Endothelial cell (in vitro differentiated cells): Measurements from ENCODE around the gene RRP1B. TPM values are rescaled to one million over a fixed set of nuclear protein-coding genes. Genes with fewer than 3 reads are reported as not detected.

Experiments used
- DNase-seq: peaks from one replicate; pipeline ENCODE4 v3.0.0; 2021; ENCODE audit warnings: low spot score
- H3K27ac Mint-ChIP-seq: one replicate; pipeline ENCODE4 v1.8.0; 2021; ENCODE audit warnings: mixed read lengths, inconsistent platforms; ENCODE audit not compliant: unreplicated experiment
- H3K27me3 Mint-ChIP-seq: one replicate; pipeline ENCODE4 v1.8.0; 2021; ENCODE audit warnings: mild to moderate bottlenecking, moderate library complexity, mixed read lengths, inconsistent platforms; ENCODE audit not compliant: unreplicated experiment
- H3K36me3 Mint-ChIP-seq: one replicate; pipeline ENCODE4 v1.8.0; 2021; ENCODE audit warnings: mild to moderate bottlenecking, low read depth, mixed read lengths, inconsistent platforms; ENCODE audit not compliant: unreplicated experiment
- H3K4me1 Mint-ChIP-seq: one replicate; pipeline ENCODE4 v1.8.0; 2021; ENCODE audit warnings: mild to moderate bottlenecking, mixed read lengths, inconsistent platforms; ENCODE audit not compliant: unreplicated experiment
- H3K4me3 Mint-ChIP-seq: one replicate; pipeline ENCODE4 v1.8.0; 2021; ENCODE audit warnings: mild to moderate bottlenecking, mixed read lengths, inconsistent platforms; ENCODE audit not compliant: unreplicated experiment
- H3K9me3 Mint-ChIP-seq: one replicate; pipeline ENCODE4 v1.8.0; 2021; ENCODE audit warnings: mixed read lengths, inconsistent platforms; ENCODE audit not compliant: unreplicated experiment
- CTCF ChIP-seq: fragments of 200-600 bp; sonication (generic); IDR thresholded peaks from one replicate; pipeline ENCODE4 v1.5.0; 2021; ENCODE audit warnings: antibody characterized with exemption; ENCODE audit not compliant: unreplicated experiment
- total RNA-seq: library from RNA; stranded (reverse); fragmentation: NEBNext Ultra II Directional; extraction: Animal tissue kit (Norgen Biotek cat#: 25700); gene quantifications from one replicate; pipeline ENCODE4 v1.2.1, GENCODE V29; 2021; ENCODE audit not compliant: unreplicated experiment

RRP1B gene
- total RNA-seq, 1 donor from 2014 or later = 33.8 TPM

GRCh38 chr21:43634618-43635017 is 24.7 kb upstream of the RRP1B start:
- H3K4me1 Mint-ChIP-seq = no peaks in the 10 kb centered on the region
- no peak for DNase-seq
- no peak overlapping the region for H3K27ac Mint-ChIP-seq
- H3K27me3 Mint-ChIP-seq = peaks cover 2% of the 10 kb centered on the region
- no peak for TF ChIP-seq CTCF
- no peaks in the 10 kb centered on the region for H3K9me3 Mint-ChIP-seq
- no peak overlapping the region for H3K4me3 Mint-ChIP-seq
- peaks cover under 1% of the 10 kb centered on the region for H3K36me3 Mint-ChIP-seq

GRCh38 chr21:43635436-43635835 is 23.9 kb upstream of the RRP1B start:
- Mint-ChIP-seq H3K4me3 (no peak overlapping the region), H3K27me3 (peaks cover 2% of the 10 kb centered on the region), H3K4me1 (no peaks in the 10 kb centered on the region), H3K9me3 (no peaks in the 10 kb centered on the region), H3K27ac (no peak overlapping the region), H3K36me3 (no peaks in the 10 kb centered on the region)
- TF ChIP-seq CTCF = no peak
- DNase-seq = no peak

DNA sequence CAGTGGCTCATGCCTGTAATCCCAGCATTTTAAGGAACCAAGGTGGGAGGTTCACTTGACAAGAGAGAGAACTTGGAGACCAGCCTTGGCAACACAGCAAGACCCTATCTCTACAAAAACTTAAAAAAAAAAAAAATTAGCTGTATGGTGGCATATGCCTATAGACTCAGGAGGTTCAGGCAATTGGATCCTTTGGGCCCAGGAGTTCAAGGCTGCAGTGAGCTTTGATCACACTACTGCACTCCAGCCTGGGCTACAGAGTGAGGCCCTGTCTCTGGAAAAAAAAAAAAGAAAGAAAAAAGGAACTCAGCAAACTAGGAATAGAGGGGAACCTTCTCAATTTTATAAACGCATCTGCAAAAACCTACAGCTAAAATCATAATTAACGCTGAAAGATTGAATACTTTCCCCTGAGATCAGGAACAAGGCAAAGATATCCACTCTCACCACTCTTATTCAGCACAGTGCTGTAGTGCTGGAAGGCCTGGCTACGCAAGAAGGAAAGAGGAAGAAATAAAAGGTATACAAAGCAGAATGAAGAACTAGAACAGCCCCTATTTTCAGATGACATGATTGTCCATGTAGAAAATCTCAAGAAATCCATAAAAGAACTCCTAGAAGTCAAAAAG is 21.7 kb upstream of the RRP1B start:
- Mint-ChIP-seq H3K4me3 (no peak overlapping the region), H3K27me3 (no peaks in the 10 kb centered on the region), H3K36me3 (no peaks in the 10 kb centered on the region), H3K27ac (no peak overlapping the region), H3K4me1 (no peaks in the 10 kb centered on the region), H3K9me3 (no peaks in the 10 kb centered on the region)
- no peak for DNase-seq
- no peak for TF ChIP-seq CTCF

DNA sequence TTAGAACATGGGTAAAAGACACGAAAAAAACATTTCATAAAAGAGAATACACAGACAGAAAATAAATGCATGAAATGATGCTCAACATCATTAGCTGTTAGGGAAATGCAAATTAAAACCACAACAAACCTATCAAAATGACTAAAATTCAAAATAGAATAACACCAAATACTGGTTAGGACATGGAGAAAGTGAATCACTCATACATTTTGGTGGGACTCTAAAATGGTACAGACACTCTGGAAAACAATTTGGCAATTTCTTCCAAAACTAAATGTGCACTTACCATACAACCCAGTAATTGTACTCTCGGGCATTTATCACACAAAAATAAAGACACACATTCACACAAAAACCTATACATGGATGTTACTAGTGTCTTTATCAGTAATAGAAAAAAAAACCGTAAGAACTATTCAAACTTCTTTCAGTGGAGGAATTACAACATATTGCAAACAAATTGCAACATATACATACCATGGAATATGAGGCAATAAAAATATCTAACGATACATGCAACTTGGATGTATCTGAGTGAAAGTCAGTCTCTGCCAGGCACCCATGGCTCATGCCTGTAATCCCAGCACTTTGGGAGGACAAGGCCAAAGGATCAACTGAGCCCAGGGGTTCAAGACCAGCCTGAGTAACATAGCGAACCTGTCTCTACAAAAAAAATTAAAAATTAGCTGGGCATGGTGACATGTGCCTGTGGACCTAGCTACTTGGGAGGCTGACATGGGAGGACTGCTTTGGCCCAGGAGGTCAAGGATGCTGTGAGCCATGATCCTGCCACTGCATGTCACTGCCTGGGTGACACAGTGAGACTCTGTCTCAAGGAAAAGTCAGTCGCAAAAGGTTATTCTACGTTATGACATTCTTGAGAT is 19.6 kb upstream of the RRP1B start:
- no peaks in the 10 kb centered on the region for H3K9me3 Mint-ChIP-seq
- no peak for TF ChIP-seq CTCF
- no peak for DNase-seq
- no peaks in the 10 kb centered on the region for H3K4me1 Mint-ChIP-seq
- no peaks in the 10 kb centered on the region for H3K27me3 Mint-ChIP-seq
- no peak overlapping the region for H3K4me3 Mint-ChIP-seq
- H3K36me3 Mint-ChIP-seq = no peaks in the 10 kb centered on the region
- no peak overlapping the region for H3K27ac Mint-ChIP-seq

- TF ChIP-seq CTCF = no peak
- Mint-ChIP-seq H3K27me3 (no peaks in the 10 kb centered on the region), H3K9me3 (no peaks in the 10 kb centered on the region), H3K4me1 (peaks cover 3% of the 10 kb centered on the region), H3K4me3 (no peak overlapping the region), H3K27ac (no peak overlapping the region), H3K36me3 (no peaks in the 10 kb centered on the region)
- no peak for DNase-seq
Observed at GRCh38 chr21:43640400-43640799, 19.0 kb upstream of the RRP1B start.
